ENCODE results near the gene EPHB3.

DNA sequence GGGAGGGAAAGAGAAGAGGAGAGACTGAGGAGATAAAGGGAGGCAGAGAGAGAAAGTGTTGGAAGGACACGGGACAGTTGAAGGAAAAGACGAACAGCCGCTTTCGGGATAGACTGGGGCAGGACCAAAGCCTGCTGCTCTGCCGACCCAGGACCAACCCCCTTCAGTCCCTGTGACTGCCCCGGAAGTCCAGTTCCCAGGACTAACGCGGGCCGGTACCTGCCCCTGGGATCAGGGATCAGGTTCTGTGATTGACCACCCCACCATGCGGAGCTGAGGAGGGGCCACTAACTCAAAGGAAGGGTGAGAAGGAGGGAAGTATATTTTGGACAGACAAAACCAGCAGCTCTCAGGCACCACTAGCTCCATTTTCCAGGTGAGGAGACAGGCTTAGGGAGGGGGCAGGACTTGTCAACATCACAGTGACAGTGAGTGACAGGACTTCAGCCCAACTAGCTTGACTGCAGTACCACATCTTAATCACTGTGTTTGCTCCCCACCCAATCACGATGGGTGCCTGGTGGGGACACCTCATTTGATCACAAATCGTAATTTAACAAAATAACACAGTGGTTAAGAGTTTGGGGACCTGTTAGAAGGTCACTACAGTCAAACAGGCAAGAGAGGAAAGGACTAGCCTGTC lies 9.8 kb upstream of the EPHB3 start:
- TF ChIP-seq, protein P1, sequence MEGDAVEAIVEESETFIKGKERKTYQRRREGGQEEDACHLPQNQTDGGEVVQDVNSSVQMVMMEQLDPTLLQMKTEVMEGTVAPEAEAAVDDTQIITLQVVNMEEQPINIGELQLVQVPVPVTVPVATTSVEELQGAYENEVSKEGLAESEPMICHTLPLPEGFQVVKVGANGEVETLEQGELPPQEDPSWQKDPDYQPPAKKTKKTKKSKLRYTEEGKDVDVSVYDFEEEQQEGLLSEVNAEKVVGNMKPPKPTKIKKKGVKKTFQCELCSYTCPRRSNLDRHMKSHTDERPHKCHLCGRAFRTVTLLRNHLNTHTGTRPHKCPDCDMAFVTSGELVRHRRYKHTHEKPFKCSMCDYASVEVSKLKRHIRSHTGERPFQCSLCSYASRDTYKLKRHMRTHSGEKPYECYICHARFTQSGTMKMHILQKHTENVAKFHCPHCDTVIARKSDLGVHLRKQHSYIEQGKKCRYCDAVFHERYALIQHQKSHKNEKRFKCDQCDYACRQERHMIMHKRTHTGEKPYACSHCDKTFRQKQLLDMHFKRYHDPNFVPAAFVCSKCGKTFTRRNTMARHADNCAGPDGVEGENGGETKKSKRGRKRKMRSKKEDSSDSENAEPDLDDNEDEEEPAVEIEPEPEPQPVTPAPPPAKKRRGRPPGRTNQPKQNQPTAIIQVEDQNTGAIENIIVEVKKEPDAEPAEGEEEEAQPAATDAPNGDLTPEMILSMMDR (IDR thresholded peaks at IDR 0.05) = no peak
- TF ChIP-seq POLR2A (IDR thresholded peaks at IDR 0.05) = no peak

Data from heart left ventricle (tissue), 13 donors.